ENCODE data around the gene CCL28.

CCL28 gene

GRCh38 chr5:43363445-43364152 is 48.6 kb downstream of the CCL28 start:
- H3K4me3 ChIP-seq (ENCODE audit: low read depth, low read length) = no peak overlapping the region
- DNase-seq (ENCODE audit: low read depth) = no peak

GRCh38 chr5:43362725-43363435 is 49.3 kb downstream of the CCL28 start:
- DNase-seq (ENCODE audit: low read depth) = no peak
- H3K4me3 ChIP-seq (ENCODE audit: low read depth, low read length) = no peak overlapping the region

GRCh38 chr5:43358726-43359125 is 53.5 kb downstream of the CCL28 start:
- DNase-seq (ENCODE audit: low read depth) = no peak
- no peak overlapping the region for H3K4me3 ChIP-seq (ENCODE audit: low read depth, low read length)

- no peak overlapping the region for H3K4me3 ChIP-seq (ENCODE audit: low read depth, low read length)
- no peak for DNase-seq (ENCODE audit: low read depth)
Measured at GRCh38 chr5:43358301-43358700, 53.9 kb downstream of the CCL28 start.

- no peak for DNase-seq (ENCODE audit: low read depth)
- H3K4me3 ChIP-seq (ENCODE audit: low read depth, low read length) = no peak overlapping the region
Measured at GRCh38 chr5:43357878-43358281, 54.3 kb downstream of the CCL28 start.

GRCh38 chr5:43357067-43357466 is 55.1 kb downstream of the CCL28 start:
- H3K4me3 ChIP-seq (ENCODE audit: low read depth, low read length) = no peak overlapping the region
- no peak for DNase-seq (ENCODE audit: low read depth)

- H3K4me3 ChIP-seq (ENCODE audit: low read depth, low read length) = no peak overlapping the region
- no peak for DNase-seq (ENCODE audit: low read depth)
Measured at GRCh38 chr5:43354774-43355173, 57.4 kb downstream of the CCL28 start.

- H3K4me3 ChIP-seq (ENCODE audit: low read depth, low read length) = no peak overlapping the region
- no peak for DNase-seq (ENCODE audit: low read depth)
Measured at GRCh38 chr5:43353668-43354067, 58.5 kb downstream of the CCL28 start.

GRCh38 chr5:43352915-43353314 is 59.3 kb downstream of the CCL28 start:
- no peak for DNase-seq (ENCODE audit: low read depth)
- no peak overlapping the region for H3K4me3 ChIP-seq (ENCODE audit: low read depth, low read length)

- no peak for DNase-seq (ENCODE audit: low read depth)
- no peak overlapping the region for H3K4me3 ChIP-seq (ENCODE audit: low read depth, low read length)
Measured at GRCh38 chr5:43352131-43352530, 60.1 kb downstream of the CCL28 start.

- H3K4me3 ChIP-seq (ENCODE audit: low read depth, low read length) = no peak overlapping the region
- DNase-seq (ENCODE audit: low read depth) = no peak
Measured at GRCh38 chr5:43348861-43349363, 63.3 kb downstream of the CCL28 start.

- no peak overlapping the region for H3K4me3 ChIP-seq (ENCODE audit: low read depth, low read length)
- no peak for DNase-seq (ENCODE audit: low read depth)
Measured at GRCh38 chr5:43348207-43348606, 64.0 kb downstream of the CCL28 start.

- no peak for DNase-seq (ENCODE audit: low read depth)
- no peak overlapping the region for H3K4me3 ChIP-seq (ENCODE audit: low read depth, low read length)
Measured at GRCh38 chr5:43338862-43339261, 73.3 kb downstream of the CCL28 start.

GRCh38 chr5:43336159-43336558 is 76.0 kb downstream of the CCL28 start:
- no peak overlapping the region for H3K4me3 ChIP-seq (ENCODE audit: low read depth, low read length)
- DNase-seq (ENCODE audit: low read depth) = no peak

GRCh38 chr5:43335681-43336080 is 76.5 kb downstream of the CCL28 start:
- no peak overlapping the region for H3K4me3 ChIP-seq (ENCODE audit: low read depth, low read length)
- no peak for DNase-seq (ENCODE audit: low read depth)

GRCh38 chr5:43332401-43332800 is 79.8 kb downstream of the CCL28 start:
- no peak for DNase-seq (ENCODE audit: low read depth)
- H3K4me3 ChIP-seq (ENCODE audit: low read depth, low read length) = no peak overlapping the region

Data from skeletal muscle cell (primary cell).